GM18508 (cell line): ENCODE data around the gene DIO2.

Experiments
- ATAC-seq: cut with Tn5 transposase; IDR thresholded peaks from one replicate; pipeline ENCODE4 v1.9.1; 2021; ENCODE audit warnings: moderate number of reproducible peaks; ENCODE audit not compliant: insufficient read depth, unreplicated experiment

DIO2 gene

DNA sequence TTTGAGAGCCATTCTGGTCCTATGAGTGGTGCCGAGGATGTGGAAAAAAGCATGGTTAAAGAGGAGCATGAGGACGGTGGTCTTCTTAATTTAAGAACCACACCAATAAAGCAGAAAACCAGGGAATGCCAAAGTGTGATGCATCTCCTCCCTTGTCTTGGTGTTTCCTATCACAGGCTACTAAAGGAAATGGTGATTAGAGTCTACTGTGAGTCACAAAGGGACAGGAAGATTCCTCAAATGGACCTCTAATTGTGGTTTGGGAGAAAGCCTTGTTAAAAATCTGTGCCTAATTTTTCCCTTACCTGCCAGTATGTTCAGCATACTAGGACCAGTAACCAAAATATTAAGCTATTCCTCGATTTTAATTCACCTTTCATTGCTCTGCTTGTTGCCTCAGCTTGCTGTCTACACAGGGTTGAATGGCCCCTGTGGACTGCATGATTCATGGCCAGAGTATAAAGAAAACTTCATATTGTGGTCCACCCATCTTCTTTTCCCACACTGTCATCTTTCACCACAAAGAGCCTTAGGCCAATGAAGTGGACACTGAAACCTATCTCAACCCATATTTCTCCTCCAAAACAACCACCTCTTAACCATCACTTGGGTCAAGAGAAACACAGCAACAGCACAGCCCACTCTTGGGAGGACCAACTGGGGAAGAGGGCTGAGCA lies 38.8 kb downstream of the DIO2 start:
- ATAC-seq: no peak

DNA sequence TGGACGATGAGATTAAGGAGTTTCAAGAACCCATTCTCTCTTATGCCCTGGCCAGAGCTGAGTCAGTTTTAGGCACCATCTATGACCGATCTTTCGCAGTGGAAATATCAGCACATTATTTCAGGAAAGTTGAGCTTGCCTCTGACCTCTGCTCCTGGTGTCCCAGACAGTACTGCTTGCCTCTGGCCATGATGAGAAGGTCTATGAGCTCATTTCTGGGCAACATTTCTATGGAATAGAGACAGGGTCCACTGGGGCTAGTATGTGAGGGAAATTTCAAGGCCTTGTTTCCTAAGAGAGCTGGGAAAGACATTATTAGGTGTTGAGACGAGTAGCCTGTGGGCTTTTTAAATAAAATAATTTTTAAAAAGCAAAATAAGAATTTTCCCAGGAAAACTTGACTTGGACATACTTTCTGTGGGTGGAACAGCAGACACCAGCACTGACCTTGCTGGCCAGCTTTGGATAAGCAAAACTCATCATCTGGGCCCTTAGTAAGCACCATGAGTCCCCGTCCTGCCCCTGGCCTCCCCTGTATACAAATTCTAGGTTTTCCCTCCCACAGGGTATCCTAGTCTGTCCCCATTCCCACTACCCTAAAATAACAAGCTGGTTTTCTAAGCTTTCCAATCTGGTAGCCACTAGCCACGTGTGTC lies 43.4 kb downstream of the DIO2 start:
- no peak for ATAC-seq

DNA sequence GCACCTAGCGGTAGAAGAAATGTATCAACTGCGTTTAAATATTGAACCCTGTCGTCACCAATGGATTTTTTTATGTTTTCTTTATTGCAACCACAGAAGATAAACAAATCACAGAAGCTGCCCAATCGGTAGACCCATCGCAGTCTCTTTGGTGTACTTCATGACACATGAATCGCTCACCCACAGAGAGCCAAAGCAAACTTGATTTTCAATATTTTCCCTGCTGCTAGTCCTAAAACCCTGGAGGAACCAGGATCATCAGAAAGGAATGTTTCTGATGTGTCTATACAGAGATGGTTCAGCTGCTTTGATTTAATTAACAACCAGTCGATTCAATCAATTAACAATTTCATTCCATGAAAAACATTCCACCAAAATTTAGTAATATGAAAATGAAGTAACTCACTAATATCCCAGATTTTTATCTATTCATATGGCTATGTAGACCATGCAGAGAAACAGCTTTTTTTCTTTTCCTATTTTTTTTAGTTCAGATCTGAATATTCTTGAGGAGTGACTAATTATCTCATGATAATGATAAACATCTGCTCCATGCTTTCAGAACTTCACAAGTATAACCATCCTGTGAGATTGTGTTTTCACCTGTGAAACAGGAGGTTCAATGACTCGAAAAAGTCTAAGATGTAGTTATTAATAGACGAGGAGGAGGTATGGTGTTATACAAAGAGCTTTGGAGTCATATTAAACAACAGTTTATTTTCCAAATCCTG lies 46.1 kb downstream of the DIO2 start:
- no peak for ATAC-seq

DNA sequence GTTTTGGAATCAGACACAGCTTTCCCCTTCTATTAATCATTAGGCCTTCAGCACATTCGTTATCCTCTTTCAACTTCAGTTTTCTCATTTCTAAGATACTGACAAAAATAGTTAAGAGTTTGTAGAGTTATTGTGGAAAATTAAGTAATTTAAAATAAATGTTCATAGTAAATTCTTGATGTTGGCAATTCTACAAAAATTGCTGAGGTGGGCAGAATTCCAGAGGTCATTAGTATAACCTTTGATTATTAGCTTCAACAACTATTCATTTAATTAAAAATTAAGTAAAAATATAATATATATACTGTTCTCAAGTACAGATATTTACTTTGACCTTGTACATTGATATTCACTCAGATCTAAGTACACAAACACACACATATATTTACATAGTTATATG lies 58.5 kb downstream of the DIO2 start:
- no peak for ATAC-seq

DNA sequence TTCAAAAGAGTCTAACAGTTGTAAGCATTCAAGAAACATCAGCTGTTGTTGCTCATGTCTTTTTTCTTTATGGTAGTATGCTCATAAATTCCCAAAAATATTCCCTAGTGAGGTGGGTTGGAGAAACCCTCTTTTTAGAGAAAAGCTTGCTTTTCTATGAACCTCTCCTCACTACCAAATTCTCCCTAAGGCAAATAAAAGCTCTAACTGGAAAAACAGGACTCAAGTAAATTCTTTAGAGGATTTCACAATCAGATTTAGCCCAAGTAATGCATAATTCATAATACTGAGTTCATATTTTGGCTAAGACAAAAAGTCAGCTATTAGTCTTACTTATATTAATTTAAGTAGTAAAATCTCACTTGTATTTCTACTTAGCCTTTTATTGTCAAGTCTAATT lies 59.1 kb downstream of the DIO2 start:
- ATAC-seq: no peak

DNA sequence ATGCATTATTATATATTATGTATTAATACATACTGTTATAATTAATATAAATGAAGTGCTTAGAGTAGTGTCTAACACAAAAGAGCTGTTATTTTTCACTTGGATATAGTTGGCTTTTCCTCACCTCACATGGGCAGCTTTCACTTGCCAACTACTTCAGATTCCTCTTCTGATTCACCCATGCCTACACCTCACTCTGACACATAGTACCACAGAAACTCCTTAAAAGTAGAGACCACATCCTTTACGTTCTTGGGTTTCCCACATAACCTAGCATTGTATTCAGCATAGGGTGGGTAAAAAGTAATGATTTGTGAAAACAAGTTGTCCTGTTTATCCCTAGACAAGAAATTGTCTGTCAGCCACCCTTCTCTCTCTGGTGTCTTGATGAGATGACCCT lies 61.0 kb downstream of the DIO2 start:
- no peak for ATAC-seq
